ENCODE measurements around the gene MED22. TPM values are rescaled to one million over a fixed set of nuclear protein-coding genes. Genes with fewer than 3 reads are reported as not detected.
"Not testable (repeated sequence)": the region's sequence is repeated elsewhere in the genome, so short reads cannot be mapped to it uniquely, and the experiment has no call there.

The MED22 gene
- total RNA-seq, 4 donors from 2014 or later = 21.5 to 50.5 (median 25.4) TPM

DNA sequence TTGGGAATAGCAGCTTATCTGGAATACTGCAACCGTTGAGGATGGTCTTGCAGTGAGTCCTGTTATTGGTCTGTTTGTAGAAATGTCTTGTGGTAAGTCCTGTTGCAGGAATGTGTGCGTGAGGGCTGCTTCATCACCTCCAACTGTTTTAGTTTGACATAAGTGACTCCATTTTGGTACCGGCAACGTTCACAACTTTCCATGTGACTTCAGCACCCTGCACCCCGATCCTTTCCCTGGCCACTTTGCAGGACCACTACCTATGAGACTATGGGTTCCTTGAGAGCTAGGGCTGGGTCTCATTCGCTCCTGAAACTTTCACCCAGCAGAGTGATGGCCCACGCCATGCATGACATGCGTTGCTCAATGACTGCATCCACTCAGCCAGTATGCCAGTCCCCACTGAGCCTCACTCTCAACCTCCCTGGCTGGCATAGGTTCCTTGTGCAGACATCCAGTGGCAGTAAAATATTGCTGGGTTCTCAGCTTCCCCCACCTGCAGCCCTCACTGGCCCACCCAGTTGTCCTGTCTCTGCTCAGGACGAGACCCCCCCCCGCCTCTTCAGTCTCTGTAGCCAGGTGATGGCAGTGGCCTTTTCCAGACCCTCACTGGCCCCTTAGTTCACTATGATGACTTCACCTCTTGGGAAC, 20.0 kb downstream of the MED22 start:
- H3K36me3 ChIP-seq = peaks cover 0 to 29% (median 13%) of the 10 kb centered on the region in 4 donors
- no peak overlapping the region for H3K4me3 ChIP-seq
- 83 to 89% methylated on average over 2 to 10 of the region's 10 CpGs for WGBS, 2 donors (ENCODE audit: low coverage in 1 of 2)
- no peaks in the 10 kb centered on the region for H3K9me3 ChIP-seq
- intact Hi-C loops (cut with DNase I; ENCODE audit: low total_unique reads) = no loop called here
- H3K27me3 ChIP-seq = no peaks in the 10 kb centered on the region
- in situ Hi-C loops (cut with MboI; ENCODE audit: low pct_ligation_motif_present in 1 of 4, low pct_unique_long_range_greater_than_20kb in 1 of 4, low sequenced_read_pairs in 3 of 4) = loop anchor here in 3 of 4 donors (10.0 to 25.0 kb wide), 2 partner anchors 143 to 291 kb away; partner anchors contain the start of gene GTF3C5 (in 1 of the 3)
- no peak overlapping the region for H3K27ac ChIP-seq
- no peak for TF ChIP-seq POLR2A (IDR thresholded peaks at IDR 0.05)
- no peak for DNase-seq
- H3K4me1 ChIP-seq = peaks cover 0 to 1% (median under 1%) of the 10 kb centered on the region in 4 donors

DNA sequence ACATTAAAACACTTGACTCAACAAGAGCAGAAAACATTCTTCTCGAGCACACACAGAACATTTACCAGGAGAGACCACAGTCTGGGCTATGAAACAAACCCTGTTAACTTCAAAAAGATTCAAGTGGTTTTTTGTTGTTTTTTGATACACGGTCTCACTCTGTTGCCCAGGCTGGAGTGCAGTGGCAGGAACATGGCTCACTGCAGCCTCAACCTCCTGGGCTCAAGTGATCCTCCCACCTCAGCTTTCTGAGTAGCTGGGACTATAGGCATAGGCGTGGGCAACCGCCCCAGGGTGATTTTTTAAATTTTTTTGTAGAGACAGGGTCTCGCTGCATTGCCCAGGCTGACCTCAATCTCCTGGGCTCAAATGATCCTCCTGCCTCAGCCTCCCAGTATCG, 20.9 kb downstream of the MED22 start:
- intact Hi-C loops (cut with DNase I; ENCODE audit: low total_unique reads); DNase-seq; H3K4me1 ChIP-seq; H3K9me3 ChIP-seq; H3K27me3 ChIP-seq; H3K4me3 ChIP-seq; H3K27ac ChIP-seq: not testable (repeated sequence)
- peaks cover 0 to 19% (median 9%) of the 10 kb centered on the region in 4 donors for H3K36me3 ChIP-seq
- 83 to 93% methylated on average over 1 to 6 of the region's 6 CpGs for WGBS, 2 donors (ENCODE audit: low coverage in 1 of 2)
- in situ Hi-C loops (cut with MboI; ENCODE audit: low pct_ligation_motif_present in 1 of 4, low pct_unique_long_range_greater_than_20kb in 1 of 4, low sequenced_read_pairs in 3 of 4) = loop anchor here in 3 of 4 donors (10.0 to 25.0 kb wide), 2 partner anchors 142 to 290 kb away; partner anchors contain the start of gene GTF3C5 (in 1 of the 3)

DNA sequence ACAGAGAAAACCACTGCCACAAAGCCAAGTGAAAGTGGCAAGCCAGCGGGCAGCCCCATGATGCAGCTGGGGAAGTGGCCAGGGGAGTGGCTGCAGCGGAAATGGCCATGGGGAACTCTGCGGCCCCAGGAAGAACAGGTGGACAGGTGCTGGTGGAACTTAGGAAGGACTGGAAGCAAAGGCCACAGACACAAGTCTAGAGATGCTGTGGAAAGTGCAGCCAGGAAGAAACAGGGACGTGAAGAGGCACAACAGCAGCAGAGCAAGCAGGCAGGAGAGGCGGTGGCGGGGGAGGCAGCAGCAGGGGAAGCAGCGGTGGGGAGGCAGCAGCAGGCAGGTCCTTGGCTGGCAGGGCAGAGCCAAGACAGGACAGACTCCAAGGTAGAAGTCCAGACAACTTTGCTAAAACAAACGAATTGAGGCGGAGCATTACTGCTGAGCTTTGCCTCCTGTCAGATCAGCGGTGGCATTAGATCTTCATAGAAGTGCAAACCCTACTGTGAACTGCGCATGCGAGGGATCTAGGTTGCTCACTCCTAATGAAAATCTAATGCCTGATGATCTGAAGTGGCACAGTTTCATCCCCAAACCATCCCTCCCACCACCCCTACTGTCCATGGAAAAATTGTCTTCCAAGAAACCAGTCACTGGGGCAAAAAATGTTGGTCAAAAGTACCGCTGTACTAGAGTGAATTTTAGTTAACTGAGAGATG, 23.8 kb downstream of the MED22 start:
- H3K36me3 ChIP-seq = no peaks in the 10 kb centered on the region
- H3K27me3 ChIP-seq = no peaks in the 10 kb centered on the region
- intact Hi-C loops (cut with DNase I; ENCODE audit: low total_unique reads) = no loop called here
- H3K9me3 ChIP-seq = no peaks in the 10 kb centered on the region
- 83 to 85% methylated on average over 6 to 13 of the region's 13 CpGs for WGBS, 2 donors (ENCODE audit: low coverage in 1 of 2)
- no peak for TF ChIP-seq POLR2A (IDR thresholded peaks at IDR 0.05)
- TF ChIP-seq, protein P1, sequence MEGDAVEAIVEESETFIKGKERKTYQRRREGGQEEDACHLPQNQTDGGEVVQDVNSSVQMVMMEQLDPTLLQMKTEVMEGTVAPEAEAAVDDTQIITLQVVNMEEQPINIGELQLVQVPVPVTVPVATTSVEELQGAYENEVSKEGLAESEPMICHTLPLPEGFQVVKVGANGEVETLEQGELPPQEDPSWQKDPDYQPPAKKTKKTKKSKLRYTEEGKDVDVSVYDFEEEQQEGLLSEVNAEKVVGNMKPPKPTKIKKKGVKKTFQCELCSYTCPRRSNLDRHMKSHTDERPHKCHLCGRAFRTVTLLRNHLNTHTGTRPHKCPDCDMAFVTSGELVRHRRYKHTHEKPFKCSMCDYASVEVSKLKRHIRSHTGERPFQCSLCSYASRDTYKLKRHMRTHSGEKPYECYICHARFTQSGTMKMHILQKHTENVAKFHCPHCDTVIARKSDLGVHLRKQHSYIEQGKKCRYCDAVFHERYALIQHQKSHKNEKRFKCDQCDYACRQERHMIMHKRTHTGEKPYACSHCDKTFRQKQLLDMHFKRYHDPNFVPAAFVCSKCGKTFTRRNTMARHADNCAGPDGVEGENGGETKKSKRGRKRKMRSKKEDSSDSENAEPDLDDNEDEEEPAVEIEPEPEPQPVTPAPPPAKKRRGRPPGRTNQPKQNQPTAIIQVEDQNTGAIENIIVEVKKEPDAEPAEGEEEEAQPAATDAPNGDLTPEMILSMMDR (IDR thresholded peaks at IDR 0.05) = no peak
- no peak for TF ChIP-seq EP300 (IDR thresholded peaks at IDR 0.05; ENCODE audit: low read depth)
- no peak for TF ChIP-seq POLR2AphosphoS5 (IDR thresholded peaks at IDR 0.05)
- H3K4me1 ChIP-seq = no peaks in the 10 kb centered on the region
- no peak overlapping the region for H3K27ac ChIP-seq
- no peak overlapping the region for H3K4me3 ChIP-seq
- in situ Hi-C loops (cut with MboI; ENCODE audit: low pct_ligation_motif_present in 1 of 4, low pct_unique_long_range_greater_than_20kb in 1 of 4, low sequenced_read_pairs in 3 of 4) = loop anchor here in 3 of 4 donors (5.0 to 10.0 kb wide), 2 partner anchors 137 to 139 kb away; no protein-coding TSS in a partner anchor
- DNase-seq = no peak

DNA sequence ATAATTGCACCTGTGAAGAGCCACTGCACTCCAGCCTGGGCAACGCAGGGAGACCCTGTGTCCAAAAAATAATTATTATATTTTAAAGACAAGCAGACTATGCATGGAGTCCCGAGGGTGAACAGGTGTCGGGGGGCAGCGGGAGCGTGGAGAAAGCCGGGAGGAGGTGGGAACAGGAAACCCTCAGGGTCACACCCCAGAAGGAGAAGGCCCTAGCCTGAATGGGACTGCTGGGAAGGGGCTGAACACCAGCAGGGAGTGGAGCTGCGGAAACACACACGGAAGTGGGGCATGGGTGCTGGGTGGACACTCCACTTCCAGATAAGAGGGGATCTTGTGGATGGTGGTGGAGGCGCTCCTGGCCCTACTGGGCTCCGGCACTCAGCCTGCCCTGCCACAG, 24.7 kb downstream of the MED22 start:
- H3K4me3 ChIP-seq = no peak overlapping the region
- intact Hi-C loops (cut with DNase I; ENCODE audit: low total_unique reads) (no loop called here), in situ Hi-C loops (cut with MboI; ENCODE audit: low pct_ligation_motif_present in 1 of 4, low pct_unique_long_range_greater_than_20kb in 1 of 4, low sequenced_read_pairs in 3 of 4) (loop anchor here in 3 of 4 donors (5.0 to 10.0 kb wide), 2 partner anchors 136 to 138 kb away; no protein-coding TSS in a partner anchor)
- DNase-seq = no peak
- no peaks in the 10 kb centered on the region for H3K4me1 ChIP-seq
- 92 to 95% methylated on average over 7 to 10 of the region's 10 CpGs for WGBS, 2 donors (ENCODE audit: low coverage in 1 of 2)
- no peak for TF ChIP-seq POLR2A (IDR thresholded peaks at IDR 0.05)
- no peak for TF ChIP-seq EP300 (IDR thresholded peaks at IDR 0.05; ENCODE audit: low read depth)
- TF ChIP-seq, protein P1 (IDR thresholded peaks at IDR 0.05) = no peak
- no peaks in the 10 kb centered on the region for H3K9me3 ChIP-seq
- no peak overlapping the region for H3K27ac ChIP-seq
- no peaks in the 10 kb centered on the region for H3K36me3 ChIP-seq
- H3K27me3 ChIP-seq = no peaks in the 10 kb centered on the region

DNA sequence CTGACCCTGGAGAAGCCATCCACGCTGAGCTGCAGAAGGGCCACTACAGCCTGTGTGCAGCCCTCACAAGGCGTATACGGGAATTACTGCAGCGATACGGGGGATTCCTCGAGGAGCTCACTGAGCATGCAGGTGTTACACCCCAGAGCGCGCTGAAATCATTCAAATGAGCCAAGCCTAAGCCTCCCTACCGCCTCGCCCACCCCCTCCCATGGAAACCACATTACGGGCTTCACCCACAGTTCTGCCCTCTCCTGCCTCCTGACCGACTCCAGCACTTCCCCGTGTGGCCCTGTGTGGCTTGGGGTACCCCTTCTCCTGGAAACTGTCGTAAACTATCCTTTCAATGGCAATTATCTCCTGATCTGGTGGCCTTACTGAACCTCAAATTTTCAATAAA, 25.2 kb downstream of the MED22 start:
- Histone ChIP-seq H3K9me3 (no peaks in the 10 kb centered on the region), H3K4me1 (no peaks in the 10 kb centered on the region), H3K27me3 (no peaks in the 10 kb centered on the region), H3K27ac (no peak overlapping the region), H3K4me3 (no peak overlapping the region), H3K36me3 (no peaks in the 10 kb centered on the region)
- in situ Hi-C loops (cut with MboI; ENCODE audit: low pct_ligation_motif_present in 1 of 4, low pct_unique_long_range_greater_than_20kb in 1 of 4, low sequenced_read_pairs in 3 of 4) (loop anchor here in 3 of 4 donors (5.0 to 10.0 kb wide), 2 partner anchors 135 to 138 kb away; no protein-coding TSS in a partner anchor), intact Hi-C loops (cut with DNase I; ENCODE audit: low total_unique reads) (no loop called here)
- DNase-seq = no peak
- 84 to 87% methylated on average over 6 to 14 of the region's 14 CpGs for WGBS, 2 donors (ENCODE audit: low coverage in 1 of 2)
- TF ChIP-seq POLR2AphosphoS5 (IDR thresholded peaks at IDR 0.05) = no peak

All from transverse colon (tissue), 4 donors.